CD4-positive, alpha-beta T cell treated with Interleukin-2 at 100 ng/mL for 4 hours (primary cell): ENCODE results near the gene AHSP.
"Not testable (repeated sequence)": the region's sequence is repeated elsewhere in the genome, so short reads cannot be mapped to it uniquely, and the experiment has no call there.

Experiments
- DNase-seq: peaks from one replicate; pipeline ENCODE4 v3.0.0-alpha.2; 2020; ENCODE audit warnings: low spot score

The AHSP gene

GRCh38 chr16:31531096-31531495, 3.4 kb downstream of the AHSP start:
- no peak for DNase-seq

- DNase-seq, result no peak
Measured at GRCh38 chr16:31532120-31532519, 4.4 kb downstream of the AHSP start.

GRCh38 chr16:31532896-31533295, 5.2 kb downstream of the AHSP start:
- no peak for DNase-seq

- no peak for DNase-seq
Measured at GRCh38 chr16:31535737-31536136, 8.0 kb downstream of the AHSP start.

- no peak for DNase-seq
Measured at GRCh38 chr16:31536804-31537361, 9.2 kb downstream of the AHSP start.

GRCh38 chr16:31537362-31538242, 9.9 kb downstream of the AHSP start:
- DNase-seq, result no peak

GRCh38 chr16:31538243-31538598, 10.5 kb downstream of the AHSP start:
- not testable (repeated sequence) for DNase-seq

GRCh38 chr16:31539762-31540161, 12.1 kb downstream of the AHSP start:
- DNase-seq, result not testable (repeated sequence)

- no peak for DNase-seq
Measured at GRCh38 chr16:31542763-31543162, 15.1 kb downstream of the AHSP start.

- DNase-seq, result no peak
Measured at GRCh38 chr16:31561426-31562233, 33.9 kb downstream of the AHSP start.

GRCh38 chr16:31568577-31569359, 41.1 kb downstream of the AHSP start:
- DNase-seq, result no peak

GRCh38 chr16:31569360-31569717, 41.6 kb downstream of the AHSP start:
- DNase-seq, result no peak

GRCh38 chr16:31572821-31573220, 45.1 kb downstream of the AHSP start:
- no peak for DNase-seq

- not testable (repeated sequence) for DNase-seq
Measured at GRCh38 chr16:31574159-31574558, 46.5 kb downstream of the AHSP start.

GRCh38 chr16:31577411-31577810, 49.7 kb downstream of the AHSP start:
- no peak for DNase-seq
